GM12878 (cell line): ENCODE data around the gene NRP1. TPM values are rescaled to one million over a fixed set of nuclear protein-coding genes. Genes with fewer than 3 reads are reported as not detected.
"Not testable (repeated sequence)": the region's sequence is repeated elsewhere in the genome, so short reads cannot be mapped to it uniquely, and the experiment has no call there.

ENCODE experiments used
- ATAC-seq: fragments of 200-7000 bp; cut with Tn5 transposase; 3 replicates; pipeline ENCODE4 v1.9.1; 2020; ENCODE audit warnings: mild to moderate bottlenecking, moderate library complexity
- BruUV-seq: library from RNA; stranded (reverse); fragments of 400-500 nt; replicated peaks from 2 replicates; lab custom pipeline; 2021; lab: Mats Ljungman, UMichigan
- CTCF ChIA-PET: fragments of 300-600 bp; sonication (Branson Sonifier 250); formaldehyde crosslinking; extraction: SDS; loops from one replicate; lab custom pipeline; 2021; ENCODE audit warnings: inconsistent platforms; lab: Yijun Ruan, JAX
- POLR2A ChIA-PET: fragments of 350-600 bp; formaldehyde crosslinking; extraction: SDS; loops from one replicate; lab custom pipeline; 2021; ENCODE audit warnings: inconsistent platforms; lab: Charles Lee
- RAD21 ChIA-PET: fragments of 300-600 bp; sonication (Branson Sonifier 250); formaldehyde crosslinking; loops from one replicate; lab custom pipeline; 2023; ENCODE audit warnings: antibody characterized with exemption; ENCODE audit not compliant: unreplicated experiment; lab: Charles Lee
- SMC1A ChIA-PET: fragments of 300-600 bp; sonication (Branson Sonifier 250); formaldehyde crosslinking; loops from one replicate; lab custom pipeline; 2023; ENCODE audit not compliant: unreplicated experiment, uncharacterized antibody; lab: Charles Lee
- DNase-seq: peaks from one replicate; pipeline ENCODE4 v3.0.0-alpha.2; 2011; ENCODE audit warnings: low read depth, low spot score
- FAIRE-seq: peaks from 3 replicates; lab custom pipeline; 2011; peaks lifted over from hg19 to GRCh38; lab: Jason Lieb, UNC
- H2AFZ ChIP-seq: 2 replicates; pipeline ENCODE4 v1.6.0; 2011; ENCODE audit warnings: low read depth, low read length, control low read depth; ENCODE audit not compliant: control insufficient read depth
- H3K27ac ChIP-seq: 2 replicates; pipeline ENCODE4 v1.5.1; 2011; ENCODE audit warnings: control low read depth; ENCODE audit not compliant: control insufficient read depth, insufficient read depth
- H3K27me3 ChIP-seq, 2 experiments: replicated peaks in 1 of 2; 2 replicates each; pipeline versions ENCODE4 v1.6.0 to v1.6.1; 2011; ENCODE audit warnings: low read length in 1 of 2; ENCODE audit not compliant: control insufficient read depth in 2 of 2, insufficient read depth in 2 of 2
- H3K36me3 ChIP-seq, 2 experiments: 2 replicates each; pipeline ENCODE4 v1.5.1; 2011; ENCODE audit warnings: low read length in 1 of 2; ENCODE audit not compliant: control insufficient read depth in 2 of 2, insufficient read depth in 2 of 2
- H3K4me1 ChIP-seq: 2 replicates; pipeline ENCODE4 v1.6.1; 2011; ENCODE audit warnings: mild to moderate bottlenecking, low read length, moderate library complexity, mixed read lengths; ENCODE audit not compliant: control insufficient read depth, insufficient read depth
- H3K4me2 ChIP-seq: 2 replicates; pipeline ENCODE4 v1.6.0; 2011; ENCODE audit warnings: control low read depth; ENCODE audit not compliant: control insufficient read depth, insufficient read depth
- H3K4me3 ChIP-seq: fragments of 200-600 bp; sonication (generic); 2 replicates; pipeline ENCODE4 v1.5.1; 2016
- H3K79me2 ChIP-seq: 2 replicates; pipeline ENCODE4 v1.6.0; 2011; ENCODE audit warnings: low read length; ENCODE audit not compliant: control insufficient read depth, insufficient read depth
- H3K9ac ChIP-seq: 2 replicates; pipeline ENCODE4 v1.8.0; 2011; ENCODE audit warnings: low read length, control low read depth, mixed read lengths; ENCODE audit not compliant: control insufficient read depth, insufficient read depth
- H3K9me3 ChIP-seq: replicated peaks from 3 replicates; pipeline ENCODE4 v1.5.1; 2011; ENCODE audit warnings: mild to moderate bottlenecking, low read length; ENCODE audit not compliant: control insufficient read depth, insufficient read depth
- H4K20me1 ChIP-seq: 2 replicates; pipeline ENCODE4 v1.6.0; 2011; ENCODE audit not compliant: control insufficient read depth, insufficient read depth
- KLF5 ChIP-seq: fragments of 450-650 bp; IDR thresholded peaks from 2 replicates; pipeline ENCODE4 v1.6.1; 2014; ENCODE audit warnings: mild to moderate bottlenecking; ENCODE audit not compliant: partially characterized antibody
- WGBS: methylation state at CpG from one replicate; pipeline ENCODE4 v1.1.6; 2016; ENCODE audit warnings: low lambda C conversion rate; ENCODE audit not compliant: insufficient replicate concordance, insufficient coverage; ENCODE audit errors: missing lambda C conversion rate; 5-methylcytosine and 5-hydroxymethylcytosine counted together
- in situ Hi-C: fragments of 300-500 bp; cut with MboI; formaldehyde crosslinking; loops from 9 replicates; pipeline ENCODE4 v1.14.3; 2018; ENCODE audit warnings: mixed read lengths
- intact Hi-C: fragments of 100-400 bp; cut with micrococcal nuclease; formaldehyde crosslinking; loops from one replicate; pipeline ENCODE4 v1.14.2; 2022; ENCODE audit not compliant: unreplicated experiment
- polyA plus RNA-seq, 11 experiments: library from polyadenylated mRNA; depleted of rRNA in 4 of 11; unstranded in 6 of 11; stranded (reverse) in 5 of 11; fragments of >200 nt; fragmentation: Nextera tagmentation in 4 of 11; fragmentation: Illumina TruSeq in 1 of 11; extraction: Ambion mirVana in 4 of 11; extraction: Trizol in 1 of 11; gene quantifications; 1 replicate in 1 of 11; 2 replicates in 10 of 11; pipeline versions ENCODE4 v1.2.1 to v1.2.3, GENCODE V29; 2011 to 2016; ENCODE audit warnings: inconsistent platforms in 2 of 11, missing spikeins in 2 of 11, low read depth in 1 of 11
- total RNA-seq, 4 experiments: library from RNA; depleted of rRNA in 3 of 4; stranded (reverse); fragments of >200 nt in 3 of 4; fragmentation: Illumina TruSeq in 1 of 4; extraction: Trizol in 1 of 4; gene quantifications; 2 replicates each; pipeline versions ENCODE4 v1.2.1 to v1.2.3, GENCODE V29; 2013 to 2021

The NRP1 gene
- total and polyA plus RNA-seq, 10 of the 15 experiments (the other 5 are each of a cell fraction or from before 2014, with no cell fraction given) = 0.11 to 12.1 (median 0.52) TPM

DNA sequence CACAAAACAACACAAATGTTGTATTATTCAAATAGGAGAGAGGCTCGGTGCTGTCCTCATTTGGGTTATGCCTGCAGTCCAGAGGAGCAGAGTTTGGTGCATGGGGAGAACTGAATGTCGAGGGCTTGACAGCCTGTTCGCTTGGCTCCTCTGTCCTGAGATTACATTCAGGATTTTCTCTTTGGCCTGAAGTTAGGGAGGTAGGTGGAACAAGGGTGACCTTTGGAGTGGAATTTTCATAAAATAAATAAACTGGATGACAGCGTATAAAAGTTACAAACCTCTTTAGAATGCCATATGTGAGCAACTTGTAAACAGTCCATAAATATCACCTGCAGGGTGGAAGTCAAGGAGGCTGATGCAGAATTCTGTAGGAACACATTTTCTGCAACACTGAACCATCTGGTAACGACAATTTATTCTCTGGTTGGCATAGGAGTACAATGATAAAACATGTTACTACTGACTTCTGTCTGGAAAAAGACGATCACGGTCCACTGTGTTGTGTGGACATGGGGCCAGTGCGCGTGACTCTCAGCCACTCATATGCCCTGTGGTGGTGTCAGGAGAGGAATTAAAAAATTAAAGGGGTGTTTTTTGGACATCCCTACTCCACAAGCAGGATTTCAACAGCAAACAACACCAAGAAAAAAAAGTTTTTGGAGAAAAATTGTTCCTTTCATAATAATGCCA lies 33.2 kb downstream of the NRP1 start:
- Histone ChIP-seq H3K4me1 (no peaks in the 10 kb centered on the region), H3K79me2 (no peaks in the 10 kb centered on the region), H3K9me3 (no peaks in the 10 kb centered on the region; the same call in 2 of the 3 replicates), H4K20me1 (no peaks in the 10 kb centered on the region; the same call in 1 of the 2 replicates), H3K4me2 (no peak overlapping the region), H3K27me3 (no peaks in the 10 kb centered on the region; a peak in 1 of 4 replicates), H3K9ac (no peak overlapping the region), H3K27ac (no peak overlapping the region)
- POLR2A ChIA-PET = no interaction called here
- DNase-seq (no peak), ATAC-seq (no peak)
- CTCF ChIA-PET = no interaction called here
- SMC1A ChIA-PET = no interaction called here
- WGBS = 45% methylated on average over 9 of the region's 9 CpGs
- no TSS peak for BruUV-seq
- no peak for TF ChIP-seq KLF5
- TF ChIP-seq, all 136 proteins: peak for 0
- RAD21 ChIA-PET = no interaction called here
- in situ Hi-C loops = no loop called here
- no peaks in the 10 kb centered on the region for H3K36me3 ChIP-seq
- H3K4me3 ChIP-seq = no peak overlapping the region
- intact Hi-C loops = no loop called here
- no peak overlapping the region for H2AFZ ChIP-seq
- no peak for FAIRE-seq

GRCh38 chr10:33300544-33300943 lies 33.9 kb downstream of the NRP1 start:
- CTCF ChIA-PET = interaction anchor here (0.6 kb wide), 1 partner anchor 534 kb away, joined by 3 read pairs; no protein-coding TSS in a partner anchor
- H3K9ac ChIP-seq, H3K27me3 ChIP-seq, H3K4me2 ChIP-seq, H3K79me2 ChIP-seq, H3K36me3 ChIP-seq, H4K20me1 ChIP-seq, ATAC-seq, DNase-seq, SMC1A ChIA-PET, in situ Hi-C loops, H3K9me3 ChIP-seq, FAIRE-seq, H3K4me1 ChIP-seq, H2AFZ ChIP-seq, H3K4me3 ChIP-seq, intact Hi-C loops, RAD21 ChIA-PET, POLR2A ChIA-PET, H3K27ac ChIP-seq, BruUV-seq: not testable (repeated sequence)
- 48% methylated on average over 3 of the region's 3 CpGs for WGBS
